BE2C (cell line): ENCODE results near the gene SAP30.

Experiments used
- DNase-seq: peaks from one replicate; pipeline ENCODE4 v3.0.0-alpha.2; 2020
- H3K27me3 ChIP-seq: fragments of 250-450 bp; sonication (Bioruptor Pico); 2 replicates; pipeline ENCODE4 v1.5.1; 2020; ENCODE audit warnings: mild to moderate bottlenecking
- H3K36me3 ChIP-seq: fragments of 250-450 bp; sonication (Bioruptor Pico); 2 replicates; pipeline ENCODE4 v1.5.1; 2020; ENCODE audit warnings: mild to moderate bottlenecking
- H3K4me1 ChIP-seq: fragments of 250-450 bp; sonication (Bioruptor Pico); 2 replicates; pipeline ENCODE4 v1.5.1; 2020
- H3K4me3 ChIP-seq: 2 replicates; pipeline ENCODE4 v1.5.1; 2011; ENCODE audit warnings: low read depth, low read length
- H3K9me3 ChIP-seq: fragments of 250-450 bp; sonication (Bioruptor Pico); 2 replicates; pipeline ENCODE4 v1.5.1; 2020
- CTCF ChIP-seq: IDR thresholded peaks from 2 replicates; pipeline ENCODE4 v1.5.1; 2012; ENCODE audit warnings: mild to moderate bottlenecking, low read depth, low read length

Gene SAP30

GRCh38 chr4:173391701-173392100, 20.9 kb downstream of the SAP30 start:
- Histone ChIP-seq H3K4me3 (no peak overlapping the region), H3K4me1 (no peaks in the 10 kb centered on the region), H3K36me3 (no peaks in the 10 kb centered on the region; the same call in 1 of the 2 replicates), H3K27me3 (no peaks in the 10 kb centered on the region), H3K9me3 (no peaks in the 10 kb centered on the region)
- no peak for TF ChIP-seq CTCF
- DNase-seq: no peak

GRCh38 chr4:173397604-173398003, 26.9 kb downstream of the SAP30 start:
- H3K4me1 ChIP-seq: no peaks in the 10 kb centered on the region
- DNase-seq: no peak
- H3K4me3 ChIP-seq: no peak overlapping the region
- H3K9me3 ChIP-seq: no peaks in the 10 kb centered on the region
- no peak for TF ChIP-seq CTCF
- no peaks in the 10 kb centered on the region; the same call in 1 of the 2 replicates for H3K36me3 ChIP-seq
- no peaks in the 10 kb centered on the region for H3K27me3 ChIP-seq

- Histone ChIP-seq H3K36me3 (no peaks in the 10 kb centered on the region; the same call in 1 of the 2 replicates), H3K4me3 (no peak overlapping the region), H3K27me3 (no peaks in the 10 kb centered on the region), H3K9me3 (no peaks in the 10 kb centered on the region), H3K4me1 (no peaks in the 10 kb centered on the region)
- no peak for TF ChIP-seq CTCF
- DNase-seq: no peak
Observed at GRCh38 chr4:173398220-173398619, 27.5 kb downstream of the SAP30 start.

- TF ChIP-seq CTCF: no peak
- no peaks in the 10 kb centered on the region for H3K27me3 ChIP-seq
Observed at GRCh38 chr4:173398779-173399415, 28.1 kb downstream of the SAP30 start, which contains the start of gene SCRG1. SCRG1 (minus strand) TSS chr4:173399116; CDS start chr4:173391414, 7,702 bp downstream.

GRCh38 chr4:173401063-173401462, 30.3 kb downstream of the SAP30 start:
- Histone ChIP-seq H3K4me1 (no peaks in the 10 kb centered on the region), H3K9me3 (no peaks in the 10 kb centered on the region), H3K36me3 (no peaks in the 10 kb centered on the region), H3K27me3 (no peaks in the 10 kb centered on the region), H3K4me3 (no peak overlapping the region)
- no peak for TF ChIP-seq CTCF
- no peak for DNase-seq

More at GRCh38 chr4:173398779-173399415, 28.1 kb downstream of the SAP30 start, which contains the start of gene SCRG1:
- no peaks in the 10 kb centered on the region for H3K9me3 ChIP-seq
- DNase-seq: no peak
- H3K4me3 ChIP-seq: no peak within 1 kb of the TSS
- no peaks in the 10 kb centered on the region for H3K36me3 ChIP-seq
- H3K4me1 ChIP-seq: no peaks in the 10 kb centered on the region

GRCh38 chr4:173403051-173403450, 32.3 kb downstream of the SAP30 start:
- no peak overlapping the region for H3K4me3 ChIP-seq
- no peak for DNase-seq

More at GRCh38 chr4:173403051-173403450, 32.3 kb downstream of the SAP30 start:
- no peak for TF ChIP-seq CTCF
- no peaks in the 10 kb centered on the region for H3K4me1 ChIP-seq
- no peaks in the 10 kb centered on the region for H3K9me3 ChIP-seq
- no peaks in the 10 kb centered on the region for H3K27me3 ChIP-seq
- H3K36me3 ChIP-seq: no peaks in the 10 kb centered on the region
